GM19025 (cell line): ENCODE data around the gene CXCL12.

Experiments
- ATAC-seq: cut with Tn5 transposase; IDR thresholded peaks from one replicate; pipeline ENCODE4 v1.9.1; 2021; ENCODE audit warnings: mild to moderate bottlenecking, low read depth, moderate library complexity; ENCODE audit not compliant: unreplicated experiment

Gene CXCL12

DNA sequence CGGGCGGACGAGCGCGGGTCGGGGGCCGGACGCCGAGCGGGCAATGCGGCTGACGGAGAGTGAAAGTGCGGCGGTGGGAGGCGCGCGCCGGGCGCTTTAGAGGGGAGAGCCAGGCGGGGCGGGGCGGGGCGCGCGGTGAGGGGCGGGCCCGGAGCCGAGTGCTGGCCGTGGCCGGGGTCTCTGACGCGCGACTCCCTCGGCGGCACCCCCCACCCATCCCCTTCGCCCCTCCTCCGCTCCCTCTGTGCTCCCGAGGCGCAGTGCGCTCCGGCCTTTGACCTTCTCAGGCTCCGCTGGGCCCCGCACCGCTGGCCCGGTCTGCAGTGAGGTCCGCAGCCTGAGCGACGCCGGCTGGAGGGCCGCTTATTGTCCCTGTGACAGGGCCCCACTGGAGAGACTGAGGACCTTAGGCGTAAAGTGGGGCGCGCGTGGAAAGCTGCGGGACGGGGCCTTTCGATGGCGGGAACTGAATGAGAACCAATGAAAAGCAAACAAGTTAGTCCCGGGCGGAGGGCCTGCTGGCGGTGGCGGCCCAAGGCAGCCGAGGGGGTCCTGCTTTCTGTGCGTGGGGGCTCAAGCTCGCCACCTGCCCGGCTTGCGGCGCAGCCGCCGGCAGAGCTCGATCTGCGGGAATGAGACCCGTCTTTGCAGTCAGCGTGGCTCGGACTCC, at the start of gene CXCL12:
CXCL12 (minus strand) TSS at position 72 of the 670 bp plus-strand sequence. CDS start 92 bp downstream, outside the sequence.
- no peak for ATAC-seq

DNA sequence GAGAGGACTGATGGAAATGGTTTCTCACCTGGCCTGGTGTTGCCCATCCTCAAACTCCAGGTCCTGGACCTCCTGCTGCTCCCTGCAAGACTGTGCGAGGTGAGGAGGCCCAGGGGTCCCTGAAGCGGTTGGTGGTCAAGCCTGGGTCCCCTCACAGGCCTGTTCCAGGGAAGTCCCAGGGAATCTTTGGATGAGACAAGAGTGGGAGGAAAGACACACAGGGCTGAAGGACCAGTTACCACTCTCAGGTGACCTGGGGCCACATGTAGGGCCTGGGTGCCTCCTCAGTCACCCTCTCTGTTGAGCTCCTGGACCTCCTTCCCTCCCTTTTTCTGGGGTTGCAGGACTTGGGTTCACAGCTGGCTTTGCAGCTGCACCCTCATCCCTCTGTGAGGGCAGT, 42.6 kb upstream of the CXCL12 start:
- ATAC-seq: no peak

DNA sequence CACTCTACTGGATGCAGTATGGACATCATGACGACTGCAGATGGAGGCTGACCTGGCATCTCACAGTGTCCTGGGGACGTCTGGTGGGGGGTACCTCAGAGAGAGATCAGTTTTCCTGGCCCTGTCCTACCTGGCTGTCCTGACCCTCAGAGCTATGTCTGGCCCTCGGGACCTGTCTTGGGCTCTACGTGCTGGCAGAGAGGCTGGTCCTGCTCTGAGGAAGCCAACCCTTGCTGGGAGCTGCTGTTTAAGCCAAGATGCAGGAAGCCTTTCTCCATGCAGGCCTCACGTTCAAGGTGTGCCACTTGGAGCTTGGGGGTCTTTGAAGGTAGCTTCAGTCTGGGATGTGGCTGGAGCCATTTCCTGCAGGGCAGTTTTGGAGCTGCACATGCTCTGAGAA, 42.1 kb upstream of the CXCL12 start:
- ATAC-seq: no peak

GRCh38 chr10:44426247-44427034, 41.5 kb upstream of the CXCL12 start:
- no peak for ATAC-seq

- ATAC-seq: no peak
Observed at GRCh38 chr10:44425466-44425865, 40.6 kb upstream of the CXCL12 start.

DNA sequence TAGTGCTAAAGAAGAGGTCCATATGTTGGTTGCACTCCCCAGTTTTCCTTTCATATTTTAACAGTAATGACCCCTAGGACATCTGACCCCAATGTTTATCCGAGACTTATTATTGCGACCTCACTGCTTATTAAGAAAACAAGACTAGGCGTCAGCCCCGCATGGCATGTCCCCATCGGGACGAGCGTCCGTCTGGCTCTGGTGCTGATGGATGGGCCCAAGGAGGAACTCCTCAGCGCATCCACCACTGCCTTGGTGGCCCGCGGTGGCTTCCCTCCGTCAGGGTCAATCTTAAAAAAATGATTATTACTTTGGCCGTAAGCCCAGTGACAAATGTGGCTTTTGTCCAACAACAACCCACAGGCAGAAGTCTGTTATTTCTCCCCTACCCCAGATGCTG, 40.1 kb upstream of the CXCL12 start:
- ATAC-seq: no peak

DNA sequence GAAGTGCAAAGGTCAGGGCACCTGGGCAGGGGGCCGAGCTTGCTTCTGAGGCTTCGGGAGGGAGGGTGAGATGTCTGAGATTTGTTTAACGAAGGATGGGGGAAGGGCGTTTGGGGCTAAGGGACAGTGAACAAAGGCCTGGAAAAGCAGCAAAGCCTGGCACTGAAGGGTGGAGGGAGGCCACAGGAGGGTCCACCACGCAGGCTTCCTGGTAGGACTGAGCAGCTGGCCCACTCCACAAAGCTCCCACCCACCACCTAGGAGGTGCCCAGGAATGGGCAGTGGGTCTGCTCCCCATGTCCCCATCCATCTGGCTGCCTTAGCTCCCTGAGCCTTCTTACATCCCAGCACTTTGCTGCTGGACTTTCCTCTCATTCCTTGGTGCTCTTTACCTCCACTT, 39.4 kb upstream of the CXCL12 start:
- ATAC-seq: no peak

GRCh38 chr10:44422570-44423101, 37.7 kb upstream of the CXCL12 start:
- ATAC-seq: no peak

DNA sequence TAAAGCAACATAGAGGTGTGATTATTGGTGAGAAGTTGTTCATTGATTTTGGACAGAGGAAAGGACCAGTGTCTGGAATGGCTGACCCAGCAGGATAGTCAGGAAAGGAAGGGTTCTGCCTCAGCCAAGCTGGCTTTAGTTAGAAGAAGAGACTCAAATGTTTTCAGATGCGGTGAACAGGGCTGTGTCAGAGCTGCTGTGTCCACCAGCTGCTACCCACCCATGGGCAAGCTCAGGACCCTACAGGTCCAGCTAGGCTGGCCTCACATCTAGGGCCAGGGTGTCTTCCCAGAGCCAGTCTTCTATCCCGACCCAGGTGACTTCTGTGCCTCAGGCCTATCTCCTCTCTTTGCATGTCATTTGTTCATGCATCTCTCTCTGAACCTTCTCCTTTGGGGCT, 37.3 kb upstream of the CXCL12 start:
- ATAC-seq: no peak

- ATAC-seq: no peak
Observed at GRCh38 chr10:44419790-44420549, 35.1 kb upstream of the CXCL12 start.

DNA sequence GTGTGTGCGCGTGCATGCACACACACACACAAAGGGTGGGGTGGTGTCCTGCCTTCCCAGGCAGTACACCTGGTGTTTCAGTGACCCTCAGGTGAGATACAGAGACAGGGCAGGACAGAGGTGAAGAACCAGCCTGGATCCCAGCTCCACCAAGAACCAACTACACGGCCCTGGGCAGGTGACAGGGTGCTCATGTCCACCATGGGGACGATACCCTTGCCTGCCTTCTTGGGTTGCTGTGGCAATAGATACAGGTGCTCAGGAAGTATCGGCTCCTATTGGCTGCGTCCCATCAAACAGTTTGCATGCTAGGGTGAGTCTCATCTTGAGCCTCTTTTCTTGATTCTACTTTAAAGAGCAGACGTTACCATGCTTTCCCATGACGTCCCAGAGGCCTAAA, 33.7 kb upstream of the CXCL12 start:
- no peak for ATAC-seq

- no peak for ATAC-seq
Observed at GRCh38 chr10:44417761-44418160, 32.9 kb upstream of the CXCL12 start.

DNA sequence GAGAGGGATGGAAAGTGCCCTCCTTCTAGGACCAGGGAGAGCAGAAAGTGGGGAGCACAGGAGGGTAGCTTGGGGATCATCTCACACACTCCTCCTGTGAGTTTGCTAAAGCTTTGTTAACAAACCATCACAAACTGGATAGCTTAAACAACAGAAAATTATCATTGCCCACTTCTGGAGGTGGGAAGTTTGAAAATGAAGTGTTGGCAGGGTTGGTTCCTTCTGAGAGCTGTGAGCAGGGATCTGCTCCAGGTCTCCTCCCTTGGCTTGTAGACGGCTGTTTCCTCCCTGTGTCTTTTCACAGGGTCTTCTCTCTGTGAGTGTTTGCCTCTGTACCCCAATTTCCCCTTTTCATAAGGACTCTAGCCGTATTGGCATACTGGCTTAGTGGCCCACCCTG, 32.0 kb upstream of the CXCL12 start:
- no peak for ATAC-seq

DNA sequence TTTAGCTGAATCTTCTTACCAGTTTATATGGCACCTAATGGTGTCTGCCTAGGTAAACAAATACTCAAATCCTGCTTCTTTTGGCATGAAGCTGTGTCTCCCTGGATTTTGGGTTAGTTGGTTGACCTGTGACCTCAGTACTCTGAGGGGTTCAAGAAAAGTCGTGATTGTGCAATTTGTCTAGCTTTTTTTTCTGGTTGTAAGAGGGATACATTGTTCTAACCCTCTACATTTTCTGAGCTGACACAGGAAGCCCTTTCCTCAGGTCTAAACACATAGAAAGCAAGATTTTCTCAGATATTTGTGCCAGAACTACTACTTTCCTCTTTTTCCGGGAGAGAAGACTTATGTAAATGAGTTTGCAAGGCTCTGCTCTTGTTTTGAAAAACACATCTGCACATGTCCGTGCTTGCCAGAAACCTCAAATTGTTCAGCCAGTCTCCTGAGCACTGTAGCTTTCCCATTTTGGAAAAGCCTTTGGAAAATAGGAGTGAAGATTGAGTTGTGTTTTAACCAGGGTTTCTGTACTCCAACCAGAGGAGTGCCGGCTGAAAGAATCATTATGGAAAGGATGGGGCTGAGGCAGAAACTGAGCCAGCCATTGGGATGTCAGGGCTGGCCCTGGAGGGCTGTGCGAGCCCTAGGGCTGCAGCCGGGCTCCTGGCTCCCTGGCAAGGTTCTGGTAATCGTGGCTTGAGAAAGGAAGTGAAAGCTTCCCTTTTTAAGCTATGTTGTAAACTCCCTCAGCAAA, 31.3 kb upstream of the CXCL12 start:
- ATAC-seq: no peak

GRCh38 chr10:44415121-44415520, 30.2 kb upstream of the CXCL12 start:
- ATAC-seq: no peak

GRCh38 chr10:44413416-44413815, 28.5 kb upstream of the CXCL12 start:
- ATAC-seq: no peak

GRCh38 chr10:44411251-44411650, 26.4 kb upstream of the CXCL12 start:
- no peak for ATAC-seq

DNA sequence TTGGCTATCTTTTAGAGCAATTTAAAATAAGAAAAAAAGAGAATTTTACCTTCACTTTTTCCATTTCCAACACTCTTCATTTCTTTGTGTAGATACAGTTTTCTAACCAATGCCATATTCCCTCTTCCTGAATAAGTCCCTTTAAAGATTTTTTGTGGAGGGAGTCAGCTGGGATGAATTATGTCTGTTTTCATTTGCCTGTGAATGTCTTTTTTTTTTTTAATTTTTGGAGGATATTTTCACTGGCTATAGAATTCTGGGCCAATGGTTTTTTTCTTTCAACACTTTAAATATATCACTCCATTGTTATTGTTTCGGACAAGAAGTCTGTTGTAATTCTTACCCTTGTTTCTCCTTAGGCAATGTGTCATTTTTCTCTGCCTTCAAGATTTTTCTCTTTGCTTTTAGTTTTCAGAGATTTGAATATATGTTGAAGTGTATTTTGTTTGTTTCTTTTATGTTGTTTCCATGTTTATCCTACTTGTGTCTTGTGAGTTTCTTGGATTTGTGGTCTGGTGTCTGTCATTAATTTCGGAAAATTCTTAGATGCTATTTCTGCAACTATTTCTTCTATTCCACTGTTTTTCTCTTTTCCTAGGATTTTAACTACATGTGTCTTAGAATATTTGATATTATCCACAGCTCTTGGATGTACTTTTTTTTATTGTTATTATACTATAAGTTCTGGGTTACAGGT, 20.0 kb upstream of the CXCL12 start:
- no peak for ATAC-seq

GRCh38 chr10:44402465-44403195, 17.7 kb upstream of the CXCL12 start:
- no peak for ATAC-seq
